Esophagus squamous epithelium (tissue), 5 donors: Measurements from ENCODE around the gene TMEM272. TPM values are rescaled to one million over a fixed set of nuclear protein-coding genes. Genes with fewer than 3 reads are reported as not detected.

ENCODE experiments used
- DNase-seq: peaks from one replicate; lab custom pipeline; 2025; lab: John Stamatoyannopoulos, UW
- H3K27ac ChIP-seq, 4 donors: fragments of 200-600 bp; sonication (generic); one replicate each; pipeline ENCODE4 v1.5.1; 2016 to 2019; ENCODE audit warnings: mild to moderate bottlenecking in 1 of 4
- H3K27me3 ChIP-seq, 4 donors: fragments of 200-600 bp; sonication (generic); 1 replicate in 3 of 4; 2 replicates in 1 of 4; pipeline versions ENCODE4 v1.5.1 to v1.6.0; 2017 to 2021; ENCODE audit warnings: antibody characterized with exemption in 1 of 4
- H3K36me3 ChIP-seq, 3 donors: fragments of 200-600 bp; sonication (generic); one replicate each; pipeline ENCODE4 v1.5.1; 2016 to 2019
- H3K4me1 ChIP-seq, 3 donors: fragments of 200-600 bp; sonication (generic); one replicate each; pipeline ENCODE4 v1.5.1; 2017 to 2019
- H3K4me3 ChIP-seq, 4 donors: fragments of 200-600 bp; sonication (generic); 1 replicate in 3 of 4; 2 replicates in 1 of 4; pipeline ENCODE4 v1.5.1; 2016 to 2019; ENCODE audit warnings: mild to moderate bottlenecking in 2 of 4, moderate library complexity in 1 of 4
- H3K9me3 ChIP-seq, 3 donors: fragments of 200-600 bp; sonication (generic); one replicate each; pipeline ENCODE4 v1.5.1; 2016 to 2019
- CTCF ChIP-seq, 6 experiments: fragments of 450-650 bp in 4 of 6; fragments of 200-600 bp in 2 of 6; sonication (generic) in 2 of 6; IDR thresholded peaks; one replicate each; pipeline ENCODE4 v1.5.1; 2016 to 2019; ENCODE audit warnings: antibody characterized with exemption in 6 of 6, mild to moderate bottlenecking in 4 of 6, moderate library complexity in 4 of 6
- POLR2A ChIP-seq, 4 donors: fragments of 450-650 bp; IDR thresholded peaks; one replicate each; pipeline ENCODE4 v1.6.1; 2017; ENCODE audit warnings: antibody characterized with exemption in 4 of 4, mild to moderate bottlenecking in 4 of 4, moderate library complexity in 3 of 4
- WGBS, 2 donors: methylation state at CpG; one replicate each; pipeline ENCODE4 v1.1.5; 2018; 5-methylcytosine and 5-hydroxymethylcytosine counted together
- intact Hi-C: fragments of 100-400 bp; cut with DNase I; formaldehyde crosslinking; loops from one replicate; pipeline ENCODE4 v1.15.0; 2022
- total RNA-seq, 4 donors: library from RNA; depleted of rRNA; stranded (reverse); fragments of >200 nt; gene quantifications; one replicate each; pipeline ENCODE4 v1.1.0, GENCODE V29; 2016
- donor health status: DM: yes; HTN: yes; CAD: no.

Gene TMEM272
- total RNA-seq, 4 donors from 2014 or later: not detected

- H3K4me3 ChIP-seq: no peak overlapping the region
- TF ChIP-seq CTCF (IDR thresholded peaks at IDR 0.05): no peak
- no peak for TF ChIP-seq POLR2A (IDR thresholded peaks at IDR 0.05)
- H3K4me1 ChIP-seq: peaks cover 0 to 29% (median 15%) of the 10 kb centered on the region in 3 donors
- H3K36me3 ChIP-seq: peaks cover 0 to 25% (median 0%) of the 10 kb centered on the region in 3 donors
- 81 to 90% methylated on average over 6 of the region's 6 CpGs for WGBS, 2 donors
- no peaks in the 10 kb centered on the region for H3K9me3 ChIP-seq
- H3K27me3 ChIP-seq: no peaks in the 10 kb centered on the region
- intact Hi-C loops: no loop called here
- H3K27ac ChIP-seq: no peak overlapping the region
- no peak for DNase-seq
Observed at GRCh38 chr13:51772781-51773180, 72.2 kb downstream of the TMEM272 start.

GRCh38 chr13:51772105-51772455 lies 72.9 kb downstream of the TMEM272 start:
- H3K27ac ChIP-seq: no peak overlapping the region
- peaks cover 0 to 29% (median 15%) of the 10 kb centered on the region in 3 donors for H3K4me1 ChIP-seq

GRCh38 chr13:51771418-51772104 lies 73.4 kb downstream of the TMEM272 start:
- TF ChIP-seq CTCF (IDR thresholded peaks at IDR 0.05): no peak
- no peak for TF ChIP-seq POLR2A (IDR thresholded peaks at IDR 0.05)
- H3K27ac ChIP-seq: no peak overlapping the region
- H3K36me3 ChIP-seq: peaks cover 0 to 37% (median 0%) of the 10 kb centered on the region in 3 donors
- H3K4me3 ChIP-seq: no peak overlapping the region
- WGBS, 2 donors: 82 to 91% methylated on average over 7 to 16 of the region's 17 CpGs
- peaks cover 0 to 29% (median 15%) of the 10 kb centered on the region in 3 donors for H3K4me1 ChIP-seq
- no peaks in the 10 kb centered on the region for H3K9me3 ChIP-seq
- DNase-seq: no peak
- H3K27me3 ChIP-seq: no peaks in the 10 kb centered on the region
- intact Hi-C loops: no loop called here

More at GRCh38 chr13:51772105-51772455, 72.9 kb downstream of the TMEM272 start:
- H3K27me3 ChIP-seq: no peaks in the 10 kb centered on the region
- 76 to 89% methylated on average over 3 of the region's 9 CpGs for WGBS, 2 donors
- TF ChIP-seq POLR2A (IDR thresholded peaks at IDR 0.05) (no peak), CTCF (IDR thresholded peaks at IDR 0.05) (no peak)
- H3K4me3 ChIP-seq: no peak overlapping the region
- H3K9me3 ChIP-seq: no peaks in the 10 kb centered on the region
- DNase-seq: no peak
- intact Hi-C loops: no loop called here
- H3K36me3 ChIP-seq: peaks cover 0 to 32% (median 0%) of the 10 kb centered on the region in 3 donors

GRCh38 chr13:51770681-51771417 lies 74.1 kb downstream of the TMEM272 start:
- intact Hi-C loops: no loop called here
- no peaks in the 10 kb centered on the region for H3K9me3 ChIP-seq
- H3K36me3 ChIP-seq: peaks cover 0 to 44% (median 0%) of the 10 kb centered on the region in 3 donors
- no peak for DNase-seq
- H3K4me3 ChIP-seq: no peak overlapping the region
- TF ChIP-seq CTCF (IDR thresholded peaks at IDR 0.05): no peak
- TF ChIP-seq POLR2A (IDR thresholded peaks at IDR 0.05): no peak
- WGBS, 2 donors: 80 to 93% methylated on average over 2 to 8 of the region's 11 CpGs
- peak overlapping the region; percentile 36 to 79 (median 74) for H3K27ac ChIP-seq
- H3K27me3 ChIP-seq: no peaks in the 10 kb centered on the region
- peaks cover 0 to 29% (median 15%) of the 10 kb centered on the region in 3 donors for H3K4me1 ChIP-seq

- no peak for TF ChIP-seq POLR2A (IDR thresholded peaks at IDR 0.05)
- TF ChIP-seq CTCF (IDR thresholded peaks at IDR 0.05): no peak
- no peaks in the 10 kb centered on the region for H3K9me3 ChIP-seq
- intact Hi-C loops: no loop called here
- H3K4me1 ChIP-seq: peaks cover 0 to 32% (median 15%) of the 10 kb centered on the region in 3 donors
- DNase-seq: no peak
- no peak overlapping the region for H3K4me3 ChIP-seq
- peak overlapping the region; percentile 36 to 79 (median 74) for H3K27ac ChIP-seq
- 80 to 90% methylated on average over 5 to 6 of the region's 6 CpGs for WGBS, 2 donors
- peaks cover 0 to 51% (median 0%) of the 10 kb centered on the region in 3 donors for H3K36me3 ChIP-seq
- no peaks in the 10 kb centered on the region for H3K27me3 ChIP-seq
Observed at GRCh38 chr13:51770160-51770559, 74.8 kb downstream of the TMEM272 start.
